Endothelial cell (in vitro differentiated cells): ENCODE results near the gene SHISA6. TPM values are rescaled to one million over a fixed set of nuclear protein-coding genes. Genes with fewer than 3 reads are reported as not detected.

Source experiments
- DNase-seq: peaks from one replicate; pipeline ENCODE4 v3.0.0; 2021; ENCODE audit warnings: low spot score
- H3K27ac Mint-ChIP-seq: one replicate; pipeline ENCODE4 v1.8.0; 2021; ENCODE audit warnings: mixed read lengths, inconsistent platforms; ENCODE audit not compliant: unreplicated experiment
- H3K27me3 Mint-ChIP-seq: one replicate; pipeline ENCODE4 v1.8.0; 2021; ENCODE audit warnings: mild to moderate bottlenecking, moderate library complexity, mixed read lengths, inconsistent platforms; ENCODE audit not compliant: unreplicated experiment
- H3K36me3 Mint-ChIP-seq: one replicate; pipeline ENCODE4 v1.8.0; 2021; ENCODE audit warnings: mild to moderate bottlenecking, low read depth, mixed read lengths, inconsistent platforms; ENCODE audit not compliant: unreplicated experiment
- H3K4me1 Mint-ChIP-seq: one replicate; pipeline ENCODE4 v1.8.0; 2021; ENCODE audit warnings: mild to moderate bottlenecking, mixed read lengths, inconsistent platforms; ENCODE audit not compliant: unreplicated experiment
- H3K4me3 Mint-ChIP-seq: one replicate; pipeline ENCODE4 v1.8.0; 2021; ENCODE audit warnings: mild to moderate bottlenecking, mixed read lengths, inconsistent platforms; ENCODE audit not compliant: unreplicated experiment
- H3K9me3 Mint-ChIP-seq: one replicate; pipeline ENCODE4 v1.8.0; 2021; ENCODE audit warnings: mixed read lengths, inconsistent platforms; ENCODE audit not compliant: unreplicated experiment
- CTCF ChIP-seq: fragments of 200-600 bp; sonication (generic); IDR thresholded peaks from one replicate; pipeline ENCODE4 v1.5.0; 2021; ENCODE audit warnings: antibody characterized with exemption; ENCODE audit not compliant: unreplicated experiment
- total RNA-seq: library from RNA; stranded (reverse); fragmentation: NEBNext Ultra II Directional; extraction: Animal tissue kit (Norgen Biotek cat#: 25700); gene quantifications from one replicate; pipeline ENCODE4 v1.2.1, GENCODE V29; 2021; ENCODE audit not compliant: unreplicated experiment

The SHISA6 gene
- total RNA-seq, 1 donor from 2014 or later: not detected

- no peak overlapping the region for H3K4me3 Mint-ChIP-seq
- H3K4me1 Mint-ChIP-seq: no peaks in the 10 kb centered on the region
- H3K27me3 Mint-ChIP-seq: peaks cover 5% of the 10 kb centered on the region
- no peak overlapping the region for H3K27ac Mint-ChIP-seq
- no peak for DNase-seq
- peaks cover 4% of the 10 kb centered on the region for H3K36me3 Mint-ChIP-seq
- H3K9me3 Mint-ChIP-seq: peaks cover 11% of the 10 kb centered on the region
- TF ChIP-seq CTCF: no peak
Observed at GRCh38 chr17:11545696-11546095, 304.7 kb downstream of the SHISA6 start.

GRCh38 chr17:11547853-11548252, 306.8 kb downstream of the SHISA6 start:
- Mint-ChIP-seq H3K27ac (no peak overlapping the region), H3K4me1 (no peaks in the 10 kb centered on the region), H3K4me3 (no peak overlapping the region), H3K36me3 (peaks cover 8% of the 10 kb centered on the region), H3K9me3 (peaks cover 27% of the 10 kb centered on the region), H3K27me3 (peaks cover 5% of the 10 kb centered on the region)
- no peak for DNase-seq
- TF ChIP-seq CTCF: no peak

GRCh38 chr17:11548398-11548797, 307.4 kb downstream of the SHISA6 start:
- Mint-ChIP-seq H3K27ac (no peak overlapping the region), H3K36me3 (peaks cover 11% of the 10 kb centered on the region), H3K27me3 (peaks cover 5% of the 10 kb centered on the region), H3K4me3 (no peak overlapping the region), H3K4me1 (no peaks in the 10 kb centered on the region), H3K9me3 (peaks cover 31% of the 10 kb centered on the region)
- TF ChIP-seq CTCF: no peak
- no peak for DNase-seq

- Mint-ChIP-seq H3K27ac (no peak overlapping the region), H3K27me3 (peaks cover 8% of the 10 kb centered on the region), H3K9me3 (peaks cover 42% of the 10 kb centered on the region), H3K4me1 (no peaks in the 10 kb centered on the region), H3K36me3 (peaks cover 22% of the 10 kb centered on the region), H3K4me3 (no peak overlapping the region)
- no peak for TF ChIP-seq CTCF
- DNase-seq: no peak
Observed at GRCh38 chr17:11550431-11550830, 309.4 kb downstream of the SHISA6 start.

- Mint-ChIP-seq H3K36me3 (peaks cover 26% of the 10 kb centered on the region), H3K4me3 (no peak overlapping the region), H3K9me3 (peaks cover 51% of the 10 kb centered on the region), H3K27me3 (peaks cover 8% of the 10 kb centered on the region), H3K4me1 (no peaks in the 10 kb centered on the region), H3K27ac (no peak overlapping the region)
- TF ChIP-seq CTCF: no peak
- no peak for DNase-seq
Observed at GRCh38 chr17:11551442-11551841, 310.4 kb downstream of the SHISA6 start.
